ENCODE measurements around the gene CDH4. TPM values are rescaled to one million over a fixed set of nuclear protein-coding genes. Genes with fewer than 3 reads are reported as not detected.
A peak's percentile ranks its signal among the peaks of the same experiment; 100 is the strongest.

The CDH4 gene
- total RNA-seq, 1 experiment from 2014 or later, result 3.9 TPM

DNA sequence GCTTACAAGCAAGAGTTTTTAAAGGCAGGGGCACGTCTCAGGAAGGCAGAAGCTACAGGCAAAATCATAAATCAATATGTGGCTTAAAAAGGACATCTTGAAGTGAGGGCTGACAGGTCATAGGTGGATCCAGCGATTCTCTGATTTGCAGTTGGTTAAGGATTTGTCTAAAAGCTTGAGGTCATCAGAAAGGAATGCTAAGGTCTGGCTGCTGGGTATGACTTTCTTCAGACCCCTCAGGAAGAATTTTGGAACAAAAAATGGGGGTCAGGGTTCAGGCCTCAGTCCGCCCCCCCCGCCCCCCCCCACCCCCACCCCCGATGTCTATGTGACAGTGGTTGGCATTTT is 261.9 kb downstream of the CDH4 start:
- DNase-seq, result no peak
- no peaks in the 10 kb centered on the region; the same call in none of the 2 replicates for H3K27me3 ChIP-seq (ENCODE audit: control insufficient read depth, insufficient read depth, low read length)
- H3K36me3 ChIP-seq (replicated peaks; ENCODE audit: control insufficient read depth, insufficient read depth, low read length), result no peaks in the 10 kb centered on the region
- H3K4me3 ChIP-seq (ENCODE audit: insufficient read depth, low read depth, low read length), result no peak overlapping the region

DNA sequence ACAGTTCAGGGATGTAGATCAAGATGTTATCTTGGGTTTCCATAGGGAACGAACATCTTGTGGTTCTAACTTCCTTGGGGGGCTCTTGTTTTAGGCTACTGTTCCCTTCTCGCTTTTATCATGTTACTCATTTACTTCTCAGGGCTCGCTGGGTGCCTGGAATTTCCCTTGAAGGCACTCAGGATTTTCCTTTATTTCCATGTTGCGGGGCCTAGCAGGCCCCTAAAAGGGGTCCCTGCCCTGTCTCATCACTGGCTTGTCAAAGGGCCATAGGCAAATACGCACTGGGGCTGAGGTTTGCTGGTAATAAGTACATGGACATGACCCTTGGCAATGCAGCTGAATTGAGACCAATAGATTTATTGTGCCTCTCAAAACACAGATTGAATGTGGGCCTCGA is 262.3 kb downstream of the CDH4 start:
- peak; percentile 54 for DNase-seq
- no peaks in the 10 kb centered on the region for H3K36me3 ChIP-seq (replicated peaks; ENCODE audit: control insufficient read depth, insufficient read depth, low read length)
- H3K4me3 ChIP-seq (ENCODE audit: insufficient read depth, low read depth, low read length), result no peak overlapping the region
- no peaks in the 10 kb centered on the region; the same call in 1 of the 2 replicates for H3K27me3 ChIP-seq (ENCODE audit: control insufficient read depth, insufficient read depth, low read length)

DNA sequence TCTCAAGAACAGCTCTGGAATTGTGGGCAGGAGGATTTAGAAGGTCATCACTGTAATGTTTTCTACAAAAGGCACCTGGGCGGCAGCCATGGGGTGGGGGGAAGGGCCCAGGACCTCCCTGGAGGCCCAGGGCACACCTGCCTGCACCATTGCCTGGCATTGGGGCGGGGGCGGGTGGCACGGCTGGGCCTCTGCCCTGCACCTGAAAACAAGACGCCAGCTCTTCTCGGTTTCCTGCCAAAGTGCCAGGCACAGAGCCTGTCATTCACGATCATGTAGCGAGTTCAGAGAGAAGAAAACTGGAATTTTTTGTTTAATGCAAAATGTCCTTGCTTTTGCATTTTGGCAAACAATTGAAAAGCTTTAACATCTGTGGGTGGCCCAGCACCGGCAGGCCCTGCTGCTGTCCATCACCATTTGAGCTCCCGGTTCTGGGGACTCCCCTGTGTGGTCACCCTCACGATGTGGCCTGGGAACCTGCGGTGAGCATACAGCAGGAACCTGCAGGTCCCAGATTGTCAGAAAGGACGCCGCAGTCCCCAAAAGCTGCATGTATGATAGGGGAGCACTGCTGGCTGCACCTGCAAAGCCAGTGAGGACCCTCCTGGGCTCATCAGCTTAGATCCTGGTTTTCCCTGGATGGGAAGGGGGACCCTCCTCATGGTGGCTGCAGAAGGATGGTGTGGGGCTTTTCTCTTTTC is 262.9 kb downstream of the CDH4 start:
- Histone ChIP-seq H3K4me3 (ENCODE audit: insufficient read depth, low read depth, low read length) (no peak overlapping the region), H3K27me3 (ENCODE audit: control insufficient read depth, insufficient read depth, low read length) (no peaks in the 10 kb centered on the region; the same call in 1 of the 2 replicates), H3K36me3 (replicated peaks; ENCODE audit: control insufficient read depth, insufficient read depth, low read length) (no peaks in the 10 kb centered on the region)
- no peak for DNase-seq

DNA sequence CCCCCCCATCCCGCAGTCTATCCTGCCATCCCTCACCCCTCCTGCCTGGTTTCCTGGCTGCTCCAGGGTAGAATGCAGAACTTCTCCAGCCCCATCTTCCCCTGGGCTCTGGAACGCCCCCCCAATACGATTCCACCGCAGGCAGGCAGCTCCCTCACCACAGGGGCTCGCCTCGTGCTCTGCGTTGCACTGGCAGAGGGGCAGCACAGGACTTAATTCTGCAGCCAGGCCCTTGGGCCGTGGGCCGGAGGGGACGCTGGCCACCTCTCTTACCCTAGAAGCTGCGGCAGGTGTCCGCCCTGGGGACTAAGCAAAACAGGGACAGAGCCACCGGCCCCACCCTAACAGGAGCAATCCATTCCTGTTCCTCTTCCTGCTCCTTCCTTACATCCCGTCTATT is 263.9 kb downstream of the CDH4 start:
- DNase-seq, result peak; percentile 65
- Histone ChIP-seq H3K27me3 (ENCODE audit: control insufficient read depth, insufficient read depth, low read length) (no peaks in the 10 kb centered on the region; the same call in 1 of the 2 replicates), H3K4me3 (ENCODE audit: insufficient read depth, low read depth, low read length) (no peak overlapping the region), H3K36me3 (replicated peaks; ENCODE audit: control insufficient read depth, insufficient read depth, low read length) (no peaks in the 10 kb centered on the region)

DNA sequence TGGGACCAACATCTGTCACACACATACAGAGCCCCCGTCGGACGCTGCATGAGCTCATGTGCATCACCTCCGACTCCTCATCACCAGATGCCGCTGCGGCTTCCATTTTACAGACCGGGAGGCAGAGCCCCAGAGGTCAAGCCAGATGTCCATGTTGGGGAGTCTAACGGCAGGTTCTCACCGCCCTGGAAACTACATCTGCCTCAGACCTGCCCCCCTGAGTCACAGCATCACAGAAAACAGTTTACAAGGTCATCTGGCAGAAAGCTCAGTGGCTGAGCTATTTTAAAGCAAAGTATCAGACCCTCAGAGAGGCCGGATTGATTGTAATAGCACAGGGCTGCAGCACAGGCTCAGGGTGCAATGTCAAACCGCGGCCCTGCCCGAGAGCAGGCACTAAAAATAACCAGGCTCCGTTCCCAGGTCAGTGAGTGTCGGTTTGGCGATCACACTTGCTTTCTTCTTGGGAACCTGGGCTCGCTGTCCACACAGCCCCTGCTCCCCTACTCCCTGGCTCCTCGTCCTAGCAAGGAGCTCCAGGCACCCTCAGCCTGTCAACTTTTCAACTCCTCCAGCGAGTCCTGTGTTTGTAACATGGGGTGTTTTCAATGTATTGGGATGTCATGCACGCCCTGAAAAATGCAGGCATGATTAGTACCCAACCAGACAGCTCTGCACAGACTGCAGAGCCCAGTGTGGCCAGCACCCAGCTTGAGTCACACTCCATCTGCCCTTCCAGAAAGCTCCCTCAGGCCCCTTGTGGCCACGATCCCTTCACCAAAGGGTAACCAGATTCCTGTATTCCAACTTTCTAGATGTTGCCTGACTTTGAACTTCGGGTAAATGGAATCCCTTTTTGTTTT is 264.5 kb downstream of the CDH4 start:
- H3K4me3 ChIP-seq (ENCODE audit: insufficient read depth, low read depth, low read length), result no peak overlapping the region
- DNase-seq, result no peak
- H3K36me3 ChIP-seq (replicated peaks; ENCODE audit: control insufficient read depth, insufficient read depth, low read length), result no peaks in the 10 kb centered on the region
- no peaks in the 10 kb centered on the region; the same call in 1 of the 2 replicates for H3K27me3 ChIP-seq (ENCODE audit: control insufficient read depth, insufficient read depth, low read length)

DNA sequence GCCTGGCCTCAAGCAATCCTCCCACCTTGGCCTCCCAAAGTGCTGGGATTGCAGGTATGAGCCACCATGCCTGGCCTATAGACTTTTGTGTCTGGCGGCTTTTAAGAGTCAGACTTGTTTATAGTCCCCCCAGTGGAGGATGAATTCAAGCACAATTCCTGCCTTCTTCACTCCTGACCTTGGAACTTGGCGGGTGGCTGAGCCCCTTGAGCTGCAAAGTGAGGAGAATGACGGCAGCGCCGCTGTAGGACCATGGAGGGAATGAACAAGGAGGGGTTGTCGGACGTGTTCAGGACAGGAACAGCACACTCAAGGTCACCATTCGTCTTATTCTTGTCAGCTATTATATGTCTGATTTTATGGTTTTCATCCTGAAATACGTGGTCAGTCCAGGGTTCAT is 265.4 kb downstream of the CDH4 start:
- no peaks in the 10 kb centered on the region for H3K36me3 ChIP-seq (replicated peaks; ENCODE audit: control insufficient read depth, insufficient read depth, low read length)
- no peaks in the 10 kb centered on the region; the same call in 1 of the 2 replicates for H3K27me3 ChIP-seq (ENCODE audit: control insufficient read depth, insufficient read depth, low read length)
- DNase-seq, result peak; percentile 58
- H3K4me3 ChIP-seq (ENCODE audit: insufficient read depth, low read depth, low read length), result no peak overlapping the region

DNA sequence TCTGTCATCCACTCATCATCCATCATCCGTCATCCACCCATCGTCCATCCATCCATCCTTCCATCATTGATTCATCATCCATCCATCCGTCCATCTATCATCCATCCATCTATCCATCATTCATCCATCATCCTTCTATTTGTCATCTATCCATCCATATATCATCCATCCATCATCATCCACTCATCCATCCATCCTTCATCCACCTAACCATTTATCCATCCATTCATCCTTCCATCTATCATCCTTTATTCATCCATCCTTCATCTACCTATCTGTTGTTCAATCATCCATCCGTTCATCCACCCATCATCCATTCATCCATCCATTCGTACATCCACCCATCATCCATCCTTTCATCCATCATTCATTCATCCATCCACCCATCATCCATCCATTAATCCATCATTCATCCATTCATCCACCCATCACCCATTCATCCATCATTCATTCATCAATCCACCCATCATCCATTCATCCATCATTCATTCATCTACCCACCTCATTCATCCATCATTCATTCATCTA is 266.4 kb downstream of the CDH4 start:
- no peak for DNase-seq
- Histone ChIP-seq H3K4me3 (ENCODE audit: insufficient read depth, low read depth, low read length) (no peak overlapping the region), H3K36me3 (replicated peaks; ENCODE audit: control insufficient read depth, insufficient read depth, low read length) (no peaks in the 10 kb centered on the region), H3K27me3 (ENCODE audit: control insufficient read depth, insufficient read depth, low read length) (no peaks in the 10 kb centered on the region; the same call in 1 of the 2 replicates)

DNA sequence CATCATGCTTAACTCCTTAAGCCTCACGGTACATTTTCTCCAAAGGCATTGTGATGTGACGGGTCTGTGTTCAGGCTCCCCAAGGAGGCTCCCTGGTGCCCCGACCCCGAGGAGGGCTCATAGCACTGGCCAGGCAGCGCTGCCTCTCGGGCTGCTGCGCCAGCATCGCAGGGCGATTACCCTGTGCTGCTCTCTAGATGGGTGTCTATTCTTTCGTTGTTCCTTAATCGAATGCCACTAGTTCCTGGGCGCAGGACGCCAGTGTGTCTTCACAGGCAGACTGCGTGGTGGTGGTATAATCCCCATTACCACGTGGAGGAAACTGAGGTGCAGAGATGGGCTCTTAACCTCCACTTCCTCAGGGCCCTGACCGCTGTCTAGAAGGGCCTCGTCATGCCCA is 267.4 kb downstream of the CDH4 start:
- no peaks in the 10 kb centered on the region; the same call in 1 of the 2 replicates for H3K27me3 ChIP-seq (ENCODE audit: control insufficient read depth, insufficient read depth, low read length)
- H3K36me3 ChIP-seq (replicated peaks; ENCODE audit: control insufficient read depth, insufficient read depth, low read length), result no peaks in the 10 kb centered on the region
- DNase-seq, result no peak
- no peak overlapping the region for H3K4me3 ChIP-seq (ENCODE audit: insufficient read depth, low read depth, low read length)

DNA sequence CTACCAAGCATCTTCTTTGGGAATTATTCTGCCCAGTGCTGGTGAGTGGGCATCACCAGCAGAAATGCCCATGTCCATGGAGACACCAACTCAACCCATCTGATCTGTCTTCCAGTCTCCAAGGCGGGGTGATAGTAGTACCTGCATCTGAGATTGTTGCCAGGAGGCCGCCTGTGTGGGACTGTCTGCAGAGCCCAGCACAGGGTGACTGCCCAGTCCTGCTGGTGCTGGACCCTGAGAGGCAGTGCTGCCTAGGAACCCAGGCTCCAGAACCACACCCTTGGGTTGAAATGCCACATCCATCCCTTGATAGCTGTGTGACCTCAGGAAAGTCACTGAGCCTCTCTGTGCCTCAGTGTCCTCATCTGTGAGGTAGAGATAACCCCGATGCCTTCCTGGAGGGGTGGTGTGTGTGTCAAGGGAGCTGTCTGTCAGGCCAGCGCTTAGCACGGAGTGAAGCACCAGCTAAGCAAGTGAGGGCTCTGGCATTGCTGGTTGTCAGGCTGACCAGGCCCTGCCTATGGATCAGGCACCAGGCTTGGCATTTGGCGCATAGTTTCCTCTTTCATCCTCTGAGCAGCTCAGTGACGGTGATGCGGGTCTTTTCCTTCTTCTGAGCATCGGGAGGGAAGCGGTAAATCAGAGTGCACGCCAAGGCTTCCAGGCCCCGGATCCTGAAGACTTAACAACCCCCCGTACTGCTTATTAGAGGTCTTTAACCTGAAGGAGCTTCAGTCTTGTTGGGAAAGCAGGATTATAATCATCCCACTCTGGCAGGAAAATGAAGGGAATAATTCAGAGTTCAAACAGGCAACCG is 268.2 kb downstream of the CDH4 start:
- no peak for DNase-seq
- Histone ChIP-seq H3K36me3 (replicated peaks; ENCODE audit: control insufficient read depth, insufficient read depth, low read length) (no peaks in the 10 kb centered on the region), H3K27me3 (ENCODE audit: control insufficient read depth, insufficient read depth, low read length) (peaks cover 1% of the 10 kb centered on the region; the same call in 1 of the 2 replicates), H3K4me3 (ENCODE audit: insufficient read depth, low read depth, low read length) (no peak overlapping the region)

DNA sequence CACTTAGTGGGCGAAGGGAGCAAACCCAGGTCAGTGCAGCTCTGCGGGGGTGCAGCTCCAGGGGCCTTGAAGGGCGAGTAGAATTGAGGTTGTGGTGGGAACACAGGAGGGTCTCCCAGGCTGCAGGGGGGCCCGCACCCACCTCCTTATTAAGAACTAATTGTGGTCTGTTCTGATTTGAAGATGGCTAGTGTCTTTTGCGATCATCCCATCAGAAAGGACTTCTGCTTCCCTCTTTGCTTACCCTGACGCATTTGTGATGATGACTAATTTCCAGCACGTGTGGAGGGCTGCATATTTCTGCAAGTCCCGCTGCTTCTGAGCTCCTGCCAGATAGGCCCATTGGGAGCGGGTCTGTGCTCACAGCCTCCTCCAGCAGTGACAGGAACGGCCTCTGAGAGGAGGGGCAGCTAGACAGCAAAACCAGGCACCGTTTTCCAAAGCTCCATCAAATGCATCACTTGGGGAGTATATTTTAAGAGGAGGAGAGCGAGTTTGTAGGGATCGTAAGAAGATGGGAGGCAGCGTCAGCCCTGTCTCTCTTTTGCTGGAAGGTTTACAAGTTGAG is 268.9 kb downstream of the CDH4 start:
- no peaks in the 10 kb centered on the region for H3K36me3 ChIP-seq (replicated peaks; ENCODE audit: control insufficient read depth, insufficient read depth, low read length)
- H3K4me3 ChIP-seq (ENCODE audit: insufficient read depth, low read depth, low read length), result no peak overlapping the region
- H3K27me3 ChIP-seq (ENCODE audit: control insufficient read depth, insufficient read depth, low read length), result peaks cover 1% of the 10 kb centered on the region; the same call in 1 of the 2 replicates
- DNase-seq, result no peak

DNA sequence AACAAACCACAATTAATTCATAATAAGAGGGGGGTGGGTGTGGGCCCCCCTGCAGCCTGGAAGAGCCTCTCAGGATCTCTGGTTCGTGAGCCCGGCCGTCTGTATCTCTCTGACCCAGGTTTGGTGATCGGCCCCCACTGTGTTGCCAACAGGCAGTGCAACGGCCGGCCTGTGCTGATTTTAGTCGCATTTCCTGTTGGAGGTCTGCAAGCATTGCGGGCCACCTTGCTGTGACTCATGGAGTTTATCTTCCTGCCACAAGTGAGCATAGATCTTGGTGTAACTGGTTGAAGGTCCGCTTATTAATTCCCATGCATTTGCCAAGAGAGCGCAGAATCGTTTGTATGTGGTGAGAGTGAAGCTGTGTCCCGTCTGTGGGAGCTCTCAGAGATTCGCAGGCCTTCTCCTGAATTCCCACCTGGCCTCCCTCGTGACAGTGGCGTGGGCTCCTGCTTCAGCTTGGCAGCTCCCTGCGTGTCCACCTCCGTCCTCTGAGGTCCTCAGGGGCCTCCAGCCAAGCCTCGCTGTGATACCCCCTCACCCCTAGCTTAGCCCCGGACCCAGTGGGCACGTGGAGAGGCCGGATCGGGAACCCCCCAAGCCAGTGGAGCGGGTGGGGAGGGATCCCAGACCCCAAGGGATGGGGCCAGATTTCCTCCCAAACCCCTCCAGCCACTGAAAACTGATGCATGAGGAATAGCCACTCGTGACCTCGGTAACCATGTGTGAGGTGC is 269.8 kb downstream of the CDH4 start:
- DNase-seq, result no peak
- H3K36me3 ChIP-seq (replicated peaks; ENCODE audit: control insufficient read depth, insufficient read depth, low read length), result no peaks in the 10 kb centered on the region
- H3K4me3 ChIP-seq (ENCODE audit: insufficient read depth, low read depth, low read length), result no peak overlapping the region
- peaks cover 1% of the 10 kb centered on the region; the same call in 1 of the 2 replicates for H3K27me3 ChIP-seq (ENCODE audit: control insufficient read depth, insufficient read depth, low read length)

DNA sequence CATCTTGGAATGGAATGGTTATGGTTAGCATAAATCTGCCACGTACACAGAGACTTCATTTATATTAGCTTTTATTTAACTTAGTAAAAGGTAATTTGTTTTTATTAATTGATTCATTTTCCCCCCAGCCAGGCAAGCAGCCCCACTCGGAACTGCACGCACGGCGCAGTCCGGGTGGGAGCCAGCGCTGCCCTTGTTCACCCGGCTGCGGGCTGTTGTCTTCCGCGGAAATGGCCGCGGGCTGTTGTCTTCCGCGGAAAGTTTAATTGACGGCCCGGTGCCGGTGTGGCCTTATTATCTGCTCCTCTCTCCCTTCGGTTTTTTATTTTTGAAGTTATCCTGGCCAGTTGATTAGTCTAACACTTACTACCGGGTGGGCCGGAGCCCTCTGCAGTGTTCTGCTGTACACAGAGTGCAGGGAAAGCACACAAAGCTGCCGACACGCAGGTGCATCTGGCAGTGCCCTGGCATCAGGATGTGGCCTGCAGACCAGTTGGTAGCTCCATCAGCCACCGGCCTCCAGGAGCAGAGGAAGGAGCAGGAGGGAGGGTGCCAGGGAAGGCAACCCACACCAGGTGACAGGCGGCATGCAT is 270.5 kb downstream of the CDH4 start:
- DNase-seq, result no peak
- no peaks in the 10 kb centered on the region for H3K36me3 ChIP-seq (replicated peaks; ENCODE audit: control insufficient read depth, insufficient read depth, low read length)
- peaks cover 1% of the 10 kb centered on the region; the same call in 1 of the 2 replicates for H3K27me3 ChIP-seq (ENCODE audit: control insufficient read depth, insufficient read depth, low read length)
- H3K4me3 ChIP-seq (ENCODE audit: insufficient read depth, low read depth, low read length), result no peak overlapping the region

DNA sequence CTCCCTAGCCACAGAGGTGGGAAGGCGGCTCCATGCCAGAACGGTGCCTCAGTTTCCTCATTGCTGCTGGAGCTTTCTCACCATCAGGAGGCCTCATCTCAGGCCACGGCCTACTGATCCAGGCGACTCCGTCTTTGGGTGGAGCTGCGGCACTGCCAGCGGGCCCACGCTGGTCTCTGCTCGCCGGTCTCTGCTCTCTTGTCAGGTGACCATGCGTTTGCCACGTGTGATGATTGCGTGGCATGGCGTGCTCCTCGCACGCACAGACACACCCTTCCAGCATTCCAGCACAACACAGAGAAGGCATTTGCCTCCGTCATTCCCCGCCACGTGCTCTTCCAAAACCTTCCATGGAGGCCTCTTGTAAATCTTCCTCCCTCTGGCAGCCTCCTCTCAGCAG is 271.1 kb downstream of the CDH4 start:
- DNase-seq, result no peak
- H3K27me3 ChIP-seq (ENCODE audit: control insufficient read depth, insufficient read depth, low read length), result peaks cover 1% of the 10 kb centered on the region; the same call in 1 of the 2 replicates

More for the DNA sequence above, 271.1 kb downstream of the CDH4 start:
- H3K4me3 ChIP-seq (ENCODE audit: insufficient read depth, low read depth, low read length), result no peak overlapping the region
- no peaks in the 10 kb centered on the region for H3K36me3 ChIP-seq (replicated peaks; ENCODE audit: control insufficient read depth, insufficient read depth, low read length)
